ENCODE results near the gene HERC2. TPM values are rescaled to one million over a fixed set of nuclear protein-coding genes. Genes with fewer than 3 reads are reported as not detected.

The HERC2 gene
- total and polyA plus RNA-seq, 2 of the 4 experiments (the other 2 are of a cell fraction), result 20.8 to 28.9 TPM

DNA sequence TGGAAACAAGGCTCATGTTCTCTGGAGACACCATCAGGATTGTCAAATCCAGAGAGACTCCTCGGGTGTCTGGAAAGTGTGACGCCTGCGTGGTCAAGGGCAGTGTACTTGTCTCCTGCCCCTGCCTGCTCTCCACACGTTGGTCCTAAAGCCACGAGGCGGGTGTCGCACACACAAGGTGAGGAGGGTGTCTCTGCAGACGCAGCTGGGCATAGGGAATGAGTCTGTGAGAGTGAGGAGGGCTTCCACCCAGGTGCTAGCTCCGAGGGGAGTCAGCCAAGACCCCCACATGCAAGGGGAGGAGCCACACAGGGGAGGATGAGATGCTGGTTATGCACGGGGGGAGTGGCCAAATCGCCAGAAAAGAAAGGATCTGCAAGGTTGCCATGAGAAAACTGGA is 194.9 kb downstream of the HERC2 start:
- H3K36me3 ChIP-seq (ENCODE audit: control insufficient read depth, insufficient read depth, low read length), result peaks cover 37% of the 10 kb centered on the region
- ChIA-PET CTCF (no interaction called here), POLR2A (ENCODE audit: unreplicated experiment) (no interaction called here)
- no peak overlapping the region for H3K4me2 ChIP-seq (ENCODE audit: low read depth, low read length)
- H3K4me3 ChIP-seq (ENCODE audit: insufficient read depth, low read depth, low read length), result no peak overlapping the region
- H4K91ac ChIP-seq (ENCODE audit: insufficient read depth, low read depth, low read length), result no peak overlapping the region
- no peak overlapping the region for H3K4ac ChIP-seq (ENCODE audit: low read depth, low read length)
- H2AK5ac ChIP-seq (ENCODE audit: low read depth, low read length), result no peak overlapping the region
- no peak overlapping the region for H3K56ac ChIP-seq (ENCODE audit: extremely low read depth, insufficient read depth, low read length)
- H3K79me1 ChIP-seq (ENCODE audit: low read depth in 1 of 2, low read length in 2 of 2), result peaks cover 0 to 3% of the 10 kb centered on the region in 2 experiments; a peak in 1 of 4 replicates
- H3K4me1 ChIP-seq (ENCODE audit: control insufficient read depth, insufficient read depth, low read length), result no peaks in the 10 kb centered on the region
- no peak overlapping the region for H2BK120ac ChIP-seq (ENCODE audit: low read depth, low read length)
- H3K9ac ChIP-seq (ENCODE audit: low read depth, low read length), result no peak overlapping the region
- BruUV-seq (replicated peaks), result no TSS peak
- H4K5ac ChIP-seq (ENCODE audit: low read depth, low read length), result no peak overlapping the region
- ATAC-seq (ENCODE audit: low read depth) (no peak), DNase-seq (no peak)
- dilution Hi-C loops (cut with HindIII; ENCODE audit: low sequenced_read_pairs, unreplicated experiment), result no loop called here
- no peak overlapping the region for H3K18ac ChIP-seq (ENCODE audit: low read depth, low read length)
- H2BK5ac ChIP-seq (ENCODE audit: low read depth, low read length, poor library complexity, severe bottlenecking), result no peak overlapping the region
- WGBS, 2 experiments (ENCODE audit: extremely low coverage in 2 of 2, insufficient read length in 1 of 2), result 84% methylated on average over 7 of the region's 11 CpGs; no CpG with 5 or more reads in 1 of the 2 experiments
- H3K23ac ChIP-seq (ENCODE audit: low read depth, low read length), result no peak overlapping the region
- intact Hi-C loops (cut with micrococcal nuclease), result no loop called here
- no peaks in the 10 kb centered on the region for H3K9me3 ChIP-seq (ENCODE audit: control insufficient read depth, insufficient read depth, low read length)
- H2AFZ ChIP-seq (replicated peaks; ENCODE audit: low read length, poor library complexity), result no peak overlapping the region
- H3K27me3 ChIP-seq (ENCODE audit: control insufficient read depth, insufficient read depth, low read length), result no peaks in the 10 kb centered on the region
- in situ Hi-C loops (cut with MboI; ENCODE audit: low sequenced_read_pairs), result no loop called here
- no peak overlapping the region for H3K14ac ChIP-seq (replicated peaks; ENCODE audit: low read depth, low read length)
- no peak overlapping the region for H3K27ac ChIP-seq (ENCODE audit: insufficient read depth, low read length)
- H2AK9ac ChIP-seq (replicated peaks; ENCODE audit: low read depth, low read length, poor library complexity), result no peak overlapping the region
- peaks cover 3% of the 10 kb centered on the region for H4K20me1 ChIP-seq (ENCODE audit: insufficient read depth, low read length)
- no peak overlapping the region for H4K8ac ChIP-seq (ENCODE audit: low read depth in 2 of 2, low read length in 2 of 2)
- H2BK20ac ChIP-seq (ENCODE audit: low read depth, low read length), result no peak overlapping the region
- TF ChIP-seq SMC3 (IDR thresholded peaks at IDR 0.05; ENCODE audit: low read depth, low read length) (no peak), MAFK (IDR thresholded peaks at IDR 0.05; ENCODE audit: low read depth, low read length) (no peak), MAZ (IDR thresholded peaks at IDR 0.05; ENCODE audit: borderline replicate concordance, low read depth, low read length) (no peak), MXI1 (IDR thresholded peaks at IDR 0.05; ENCODE audit: borderline replicate concordance, low read depth, low read length) (no peak), POLR2A (IDR thresholded peaks at IDR 0.05; ENCODE audit: low read depth, low read length) (no peak), CEBPB (IDR thresholded peaks at IDR 0.05; ENCODE audit: low read depth, low read length) (no peak), RFX5 (IDR thresholded peaks at IDR 0.05; ENCODE audit: low read depth, low read length) (no peak), RCOR1 (IDR thresholded peaks at IDR 0.05; ENCODE audit: insufficient replicate concordance, low read length) (no peak), RAD21 (IDR thresholded peaks at IDR 0.05; ENCODE audit: low read length) (no peak), FOS (IDR thresholded peaks at IDR 0.05; ENCODE audit: low read depth, low read length) (no peak)
- TF ChIP-seq, protein P1, sequence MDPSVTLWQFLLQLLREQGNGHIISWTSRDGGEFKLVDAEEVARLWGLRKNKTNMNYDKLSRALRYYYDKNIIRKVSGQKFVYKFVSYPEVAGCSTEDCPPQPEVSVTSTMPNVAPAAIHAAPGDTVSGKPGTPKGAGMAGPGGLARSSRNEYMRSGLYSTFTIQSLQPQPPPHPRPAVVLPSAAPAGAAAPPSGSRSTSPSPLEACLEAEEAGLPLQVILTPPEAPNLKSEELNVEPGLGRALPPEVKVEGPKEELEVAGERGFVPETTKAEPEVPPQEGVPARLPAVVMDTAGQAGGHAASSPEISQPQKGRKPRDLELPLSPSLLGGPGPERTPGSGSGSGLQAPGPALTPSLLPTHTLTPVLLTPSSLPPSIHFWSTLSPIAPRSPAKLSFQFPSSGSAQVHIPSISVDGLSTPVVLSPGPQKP (IDR thresholded peaks at IDR 0.05; ENCODE audit: borderline replicate concordance, low read depth, low read length), result no peak
- TF ChIP-seq, protein P2, sequence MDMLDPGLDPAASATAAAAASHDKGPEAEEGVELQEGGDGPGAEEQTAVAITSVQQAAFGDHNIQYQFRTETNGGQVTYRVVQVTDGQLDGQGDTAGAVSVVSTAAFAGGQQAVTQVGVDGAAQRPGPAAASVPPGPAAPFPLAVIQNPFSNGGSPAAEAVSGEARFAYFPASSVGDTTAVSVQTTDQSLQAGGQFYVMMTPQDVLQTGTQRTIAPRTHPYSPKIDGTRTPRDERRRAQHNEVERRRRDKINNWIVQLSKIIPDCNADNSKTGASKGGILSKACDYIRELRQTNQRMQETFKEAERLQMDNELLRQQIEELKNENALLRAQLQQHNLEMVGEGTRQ (IDR thresholded peaks at IDR 0.05; ENCODE audit: low read depth, low read length), result no peak
- TF ChIP-seq, protein P3, sequence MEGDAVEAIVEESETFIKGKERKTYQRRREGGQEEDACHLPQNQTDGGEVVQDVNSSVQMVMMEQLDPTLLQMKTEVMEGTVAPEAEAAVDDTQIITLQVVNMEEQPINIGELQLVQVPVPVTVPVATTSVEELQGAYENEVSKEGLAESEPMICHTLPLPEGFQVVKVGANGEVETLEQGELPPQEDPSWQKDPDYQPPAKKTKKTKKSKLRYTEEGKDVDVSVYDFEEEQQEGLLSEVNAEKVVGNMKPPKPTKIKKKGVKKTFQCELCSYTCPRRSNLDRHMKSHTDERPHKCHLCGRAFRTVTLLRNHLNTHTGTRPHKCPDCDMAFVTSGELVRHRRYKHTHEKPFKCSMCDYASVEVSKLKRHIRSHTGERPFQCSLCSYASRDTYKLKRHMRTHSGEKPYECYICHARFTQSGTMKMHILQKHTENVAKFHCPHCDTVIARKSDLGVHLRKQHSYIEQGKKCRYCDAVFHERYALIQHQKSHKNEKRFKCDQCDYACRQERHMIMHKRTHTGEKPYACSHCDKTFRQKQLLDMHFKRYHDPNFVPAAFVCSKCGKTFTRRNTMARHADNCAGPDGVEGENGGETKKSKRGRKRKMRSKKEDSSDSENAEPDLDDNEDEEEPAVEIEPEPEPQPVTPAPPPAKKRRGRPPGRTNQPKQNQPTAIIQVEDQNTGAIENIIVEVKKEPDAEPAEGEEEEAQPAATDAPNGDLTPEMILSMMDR (conservative IDR thresholded peaks at IDR 0.05; ENCODE audit: low read depth, low read length), result no peak
- no peak overlapping the region for H2BK15ac ChIP-seq (ENCODE audit: low read depth, low read length)
- H3K9me1 ChIP-seq (ENCODE audit: insufficient read depth, low read length), result no peaks in the 10 kb centered on the region
